Measurements from ENCODE around the gene LDHB.

The LDHB gene

GRCh38 chr12:21604245-21605101 lies 53.2 kb downstream of the LDHB start, which contains the start of gene GYS2:
TSS of gene GYS2 (minus strand) at chr12:21604847. CDS start at chr12:21604592, 255 bp downstream.
- ATAC-seq: no peak
- TF ChIP-seq, protein P1, sequence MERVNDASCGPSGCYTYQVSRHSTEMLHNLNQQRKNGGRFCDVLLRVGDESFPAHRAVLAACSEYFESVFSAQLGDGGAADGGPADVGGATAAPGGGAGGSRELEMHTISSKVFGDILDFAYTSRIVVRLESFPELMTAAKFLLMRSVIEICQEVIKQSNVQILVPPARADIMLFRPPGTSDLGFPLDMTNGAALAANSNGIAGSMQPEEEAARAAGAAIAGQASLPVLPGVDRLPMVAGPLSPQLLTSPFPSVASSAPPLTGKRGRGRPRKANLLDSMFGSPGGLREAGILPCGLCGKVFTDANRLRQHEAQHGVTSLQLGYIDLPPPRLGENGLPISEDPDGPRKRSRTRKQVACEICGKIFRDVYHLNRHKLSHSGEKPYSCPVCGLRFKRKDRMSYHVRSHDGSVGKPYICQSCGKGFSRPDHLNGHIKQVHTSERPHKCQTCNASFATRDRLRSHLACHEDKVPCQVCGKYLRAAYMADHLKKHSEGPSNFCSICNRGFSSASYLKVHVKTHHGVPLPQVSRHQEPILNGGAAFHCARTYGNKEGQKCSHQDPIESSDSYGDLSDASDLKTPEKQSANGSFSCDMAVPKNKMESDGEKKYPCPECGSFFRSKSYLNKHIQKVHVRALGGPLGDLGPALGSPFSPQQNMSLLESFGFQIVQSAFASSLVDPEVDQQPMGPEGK (CRISPR knock-in tag; IDR thresholded peaks at IDR 0.05; ENCODE audit: borderline replicate concordance): no peak
- TF ChIP-seq TCF4 (CRISPR knock-in tag; IDR thresholded peaks at IDR 0.05; ENCODE audit: borderline replicate concordance): no peak

DNA sequence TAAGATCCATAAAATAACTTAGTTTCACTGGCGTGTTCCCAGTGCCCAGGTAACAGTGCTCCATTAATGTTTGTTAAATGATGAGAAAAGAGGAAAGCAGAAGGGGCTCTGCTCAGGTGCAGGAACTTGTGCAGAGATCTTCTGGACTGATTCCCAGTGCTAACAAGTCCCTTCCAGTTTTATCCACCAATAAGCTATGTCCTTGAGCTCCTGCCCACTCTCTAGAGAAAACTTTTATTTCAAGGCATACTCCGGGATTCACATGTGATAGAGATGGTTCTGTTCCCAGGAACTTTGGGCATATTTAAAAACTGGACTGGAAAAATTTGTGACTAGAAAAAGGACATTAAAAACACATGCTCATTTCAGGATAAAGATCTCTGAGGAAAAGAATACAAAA lies 54.9 kb downstream of the LDHB start:
- no peak for TF ChIP-seq SNAI2 (CRISPR knock-in tag; IDR thresholded peaks at IDR 0.05)
- TF ChIP-seq ZNF565 (CRISPR knock-in tag; conservative IDR thresholded peaks at IDR 0.05; ENCODE audit: low read depth): no peak
- no peak for TF ChIP-seq OSR1 (CRISPR knock-in tag; IDR thresholded peaks at IDR 0.05)
- no peak for TF ChIP-seq CSRNP3 (CRISPR knock-in tag; IDR thresholded peaks at IDR 0.05)
- TF ChIP-seq ZNF70 (CRISPR knock-in tag; IDR thresholded peaks at IDR 0.05): no peak
- no peak for TF ChIP-seq CREB5 (CRISPR knock-in tag; IDR thresholded peaks at IDR 0.05; ENCODE audit: low read depth)
- TF ChIP-seq CSDC2 (CRISPR knock-in tag; IDR thresholded peaks at IDR 0.05): no peak
- no peak for TF ChIP-seq ISL1 (CRISPR knock-in tag; IDR thresholded peaks at IDR 0.05)
- no peak for TF ChIP-seq BACH2 (CRISPR knock-in tag; IDR thresholded peaks at IDR 0.05; ENCODE audit: borderline replicate concordance)
- TF ChIP-seq, protein P1 (CRISPR knock-in tag; IDR thresholded peaks at IDR 0.05; ENCODE audit: borderline replicate concordance): no peak
- TF ChIP-seq ZNF8 (CRISPR knock-in tag; IDR thresholded peaks at IDR 0.05): no peak
- TF ChIP-seq POU6F1 (CRISPR knock-in tag; IDR thresholded peaks at IDR 0.05; ENCODE audit: borderline replicate concordance, low read depth): no peak
- TF ChIP-seq RARB (CRISPR knock-in tag; IDR thresholded peaks at IDR 0.05): no peak
- TF ChIP-seq ZFP30 (CRISPR knock-in tag; IDR thresholded peaks at IDR 0.05): no peak
- TF ChIP-seq ZC3H10 (CRISPR knock-in tag; IDR thresholded peaks at IDR 0.05): no peak
- TF ChIP-seq ESRRG (CRISPR knock-in tag; IDR thresholded peaks at IDR 0.05): no peak
- TF ChIP-seq TOX (CRISPR knock-in tag; IDR thresholded peaks at IDR 0.05; ENCODE audit: borderline replicate concordance): no peak
- TF ChIP-seq ARNTL (CRISPR knock-in tag; IDR thresholded peaks at IDR 0.05; ENCODE audit: borderline replicate concordance, low read depth): no peak
- no peak for TF ChIP-seq TSHZ2 (CRISPR knock-in tag; IDR thresholded peaks at IDR 0.05)
- no peak for ATAC-seq
